Osteocyte (in vitro differentiated cells): ENCODE results near the gene NUCB1. TPM values are rescaled to one million over a fixed set of nuclear protein-coding genes. Genes with fewer than 3 reads are reported as not detected.

Experiments
- DNase-seq: peaks from one replicate; pipeline ENCODE4 v3.0.0; 2021; ENCODE audit warnings: mixed read lengths; ENCODE audit not compliant: unreplicated experiment; ENCODE audit errors: extremely low spot score
- H3K27ac Mint-ChIP-seq: one replicate; pipeline ENCODE4 v1.8.0; 2021; ENCODE audit warnings: mild to moderate bottlenecking, mixed read lengths; ENCODE audit not compliant: unreplicated experiment
- H3K27me3 Mint-ChIP-seq: one replicate; pipeline ENCODE4 v1.8.0; 2021; ENCODE audit warnings: mixed read lengths; ENCODE audit not compliant: unreplicated experiment
- H3K36me3 Mint-ChIP-seq: one replicate; pipeline ENCODE4 v1.8.0; 2021; ENCODE audit warnings: mixed read lengths; ENCODE audit not compliant: unreplicated experiment
- H3K4me1 Mint-ChIP-seq: one replicate; pipeline ENCODE4 v1.8.0; 2021; ENCODE audit warnings: mixed read lengths; ENCODE audit not compliant: unreplicated experiment
- H3K4me3 Mint-ChIP-seq: one replicate; pipeline ENCODE4 v1.8.0; 2021; ENCODE audit warnings: mild to moderate bottlenecking, moderate library complexity, mixed read lengths; ENCODE audit not compliant: unreplicated experiment
- H3K9me3 Mint-ChIP-seq: one replicate; pipeline ENCODE4 v1.8.0; 2021; ENCODE audit warnings: mixed read lengths; ENCODE audit not compliant: unreplicated experiment
- CTCF ChIP-seq: fragments of 200-600 bp; sonication (generic); IDR thresholded peaks from 2 replicates; pipeline ENCODE4 v1.5.0; 2021; ENCODE audit warnings: antibody characterized with exemption, mild to moderate bottlenecking, moderate library complexity
- total RNA-seq: library from RNA; stranded (reverse); gene quantifications from 2 replicates; pipeline ENCODE4 v1.2.1, GENCODE V29; 2021

NUCB1 gene
- total RNA-seq, 1 donor from 2014 or later: 260 TPM

DNA sequence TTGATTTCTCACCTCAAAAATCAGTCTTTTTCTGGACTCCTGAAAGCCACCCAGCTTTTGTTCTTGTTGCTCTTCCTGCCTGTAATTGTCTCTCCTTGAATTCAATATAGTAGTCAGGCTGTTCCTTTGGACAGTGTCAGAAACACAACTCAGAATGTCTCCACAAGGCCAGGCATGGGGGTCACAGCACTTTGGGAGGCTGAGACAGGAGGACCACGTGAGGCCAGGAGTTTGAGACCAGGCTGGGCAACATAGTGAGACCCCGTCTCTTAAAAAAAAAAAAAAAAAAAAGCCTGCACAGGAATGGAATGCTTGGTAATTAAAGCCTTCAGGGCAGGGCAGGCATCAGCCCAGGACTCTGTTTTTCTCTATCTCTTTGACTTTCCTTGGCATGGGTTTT, 45.7 kb downstream of the NUCB1 start:
- no peak overlapping the region for H3K4me3 Mint-ChIP-seq
- DNase-seq: no peak
- no peaks in the 10 kb centered on the region for H3K36me3 Mint-ChIP-seq
- no peaks in the 10 kb centered on the region for H3K27me3 Mint-ChIP-seq
- H3K27ac Mint-ChIP-seq: no peak overlapping the region
- no peaks in the 10 kb centered on the region for H3K9me3 Mint-ChIP-seq
- H3K4me1 Mint-ChIP-seq: peaks cover 8% of the 10 kb centered on the region
- TF ChIP-seq CTCF: no peak

DNA sequence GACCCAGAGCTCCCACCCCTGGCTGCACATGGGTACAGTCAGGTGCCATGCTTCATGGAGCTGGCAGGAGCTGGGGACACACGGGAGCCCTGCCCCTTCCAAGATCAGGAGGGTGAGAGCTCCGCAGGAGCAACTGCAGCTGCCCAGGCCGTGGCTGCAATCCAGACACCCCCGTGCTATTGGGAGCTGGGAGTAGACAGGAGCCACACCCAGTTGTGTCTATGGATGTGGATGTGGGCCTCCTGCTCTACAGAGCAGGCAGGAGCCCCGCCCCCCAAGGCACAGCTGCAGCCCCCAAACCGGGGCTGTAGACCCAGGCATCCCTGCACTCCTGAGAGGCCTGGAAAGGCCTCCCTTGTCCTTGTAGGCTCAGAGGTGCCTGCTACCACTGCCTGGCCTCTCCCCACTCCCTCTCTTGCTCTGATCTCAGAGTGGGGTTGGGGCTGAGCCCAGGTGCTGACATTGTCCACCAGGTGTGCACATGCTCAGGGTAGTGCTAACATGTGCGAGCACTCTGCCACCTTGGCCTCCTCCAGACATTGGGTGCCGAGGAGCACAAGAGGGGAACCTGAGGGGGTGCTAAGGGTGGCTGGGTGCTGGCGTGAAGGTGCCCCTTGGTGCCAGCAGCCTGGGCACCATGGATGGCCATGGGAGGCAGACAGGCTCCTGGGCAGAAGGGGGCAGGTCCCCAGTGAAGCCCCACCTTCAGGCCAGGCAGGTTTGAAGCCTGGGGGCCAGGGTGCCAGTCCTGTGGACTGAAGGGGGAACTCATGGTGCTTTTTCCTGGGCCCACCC, 46.5 kb downstream of the NUCB1 start:
- Mint-ChIP-seq H3K36me3 (no peaks in the 10 kb centered on the region), H3K4me1 (peaks cover 8% of the 10 kb centered on the region), H3K4me3 (no peak overlapping the region), H3K9me3 (no peaks in the 10 kb centered on the region), H3K27ac (no peak overlapping the region), H3K27me3 (no peaks in the 10 kb centered on the region)
- DNase-seq: no peak
- no peak for TF ChIP-seq CTCF

- no peak for TF ChIP-seq CTCF
- no peak for DNase-seq
- Mint-ChIP-seq H3K4me3 (no peak overlapping the region), H3K36me3 (no peaks in the 10 kb centered on the region), H3K9me3 (no peaks in the 10 kb centered on the region), H3K27ac (no peak overlapping the region), H3K27me3 (no peaks in the 10 kb centered on the region), H3K4me1 (peaks cover 8% of the 10 kb centered on the region)
These were observed 47.1 kb downstream of the NUCB1 start for GRCh38 chr19:48947258-48947542.

DNA sequence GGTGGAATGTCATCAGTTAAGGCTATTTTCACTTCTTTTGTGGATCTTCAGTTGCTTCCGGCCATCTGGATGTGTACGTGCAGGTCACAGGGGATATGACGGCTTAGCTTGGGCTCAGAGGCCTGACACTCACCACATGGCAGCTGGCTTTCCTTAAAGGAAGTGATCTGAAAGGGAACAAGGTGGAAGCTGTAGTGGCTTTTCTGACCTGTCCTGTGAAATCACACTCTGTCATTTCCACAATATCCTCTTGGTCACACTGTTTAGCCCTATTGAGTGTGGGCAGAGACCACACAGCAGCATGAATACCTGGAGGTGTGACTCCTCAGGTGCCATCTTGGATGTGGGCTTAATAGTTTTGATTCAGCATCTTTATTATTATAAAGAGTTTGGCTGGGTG, 50.0 kb downstream of the NUCB1 start:
- no peak for TF ChIP-seq CTCF
- H3K4me1 Mint-ChIP-seq: peaks cover 12% of the 10 kb centered on the region
- H3K27me3 Mint-ChIP-seq: no peaks in the 10 kb centered on the region
- no peak overlapping the region for H3K27ac Mint-ChIP-seq
- no peaks in the 10 kb centered on the region for H3K36me3 Mint-ChIP-seq
- H3K9me3 Mint-ChIP-seq: no peaks in the 10 kb centered on the region
- H3K4me3 Mint-ChIP-seq: no peak overlapping the region
- DNase-seq: no peak

DNA sequence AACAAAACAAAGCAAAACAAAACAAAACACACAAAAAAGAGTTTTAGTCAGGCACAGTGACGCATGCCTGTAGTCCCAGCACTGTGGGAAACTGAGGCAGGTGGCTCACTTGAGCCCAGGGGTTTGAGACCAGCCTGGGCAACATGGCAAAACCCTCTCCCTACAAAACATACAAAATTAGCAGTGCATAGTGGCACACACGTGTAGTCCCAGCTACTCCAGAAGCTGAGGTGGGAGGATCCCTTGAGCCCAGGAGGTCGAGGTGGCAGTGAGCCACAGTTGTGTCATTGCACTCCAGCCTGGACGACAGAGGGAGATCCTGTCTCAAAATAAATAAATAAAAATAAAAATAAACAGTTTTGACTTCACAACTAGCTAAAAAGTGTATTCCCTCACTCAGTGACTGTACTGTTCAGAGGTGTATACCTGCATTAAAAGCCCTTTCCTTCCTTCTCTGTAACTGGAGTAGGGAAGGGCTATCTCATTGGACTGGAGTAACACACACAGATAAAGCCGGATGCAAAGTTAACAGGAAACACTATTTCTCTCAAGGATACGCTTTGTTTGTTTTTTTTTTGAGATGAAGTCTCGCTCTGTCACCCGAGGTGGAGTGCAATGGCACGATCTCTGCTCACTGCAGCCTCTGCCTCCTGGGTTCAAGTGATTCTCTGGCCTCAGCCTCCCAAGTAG, 50.9 kb downstream of the NUCB1 start:
- DNase-seq: no peak
- Mint-ChIP-seq H3K27me3 (no peaks in the 10 kb centered on the region), H3K4me3 (no peak overlapping the region), H3K36me3 (peaks cover under 1% of the 10 kb centered on the region), H3K27ac (no peak overlapping the region), H3K4me1 (peaks cover 20% of the 10 kb centered on the region), H3K9me3 (no peaks in the 10 kb centered on the region)
- TF ChIP-seq CTCF: no peak
